ENCODE results near the gene GRID1. TPM values are rescaled to one million over a fixed set of nuclear protein-coding genes. Genes with fewer than 3 reads are reported as not detected.

GRID1 gene
- total RNA-seq, 2 donors from 2014 or later, result 0.27 to 0.85 TPM

- TF ChIP-seq CTCF (IDR thresholded peaks at IDR 0.05), result no peak
- no peak for ATAC-seq (ENCODE audit: insufficient number of reproducible peaks, low FRiP score, low read depth)
- Histone ChIP-seq H3K27me3 (replicated peaks; ENCODE audit: insufficient read depth) (no peaks in the 10 kb centered on the region), H3K4me3 (no peak overlapping the region), H3K9me3 (no peaks in the 10 kb centered on the region), H3K27ac (no peak overlapping the region), H3K4me1 (ENCODE audit: control insufficient read depth in 1 of 2, low read depth in 2 of 2) (no peaks in the 10 kb centered on the region), H3K36me3 (no peaks in the 10 kb centered on the region)
- DNase-seq (ENCODE audit: low spot score), result no peak
Measured at GRCh38 chr10:85976267-85976793, 390.3 kb downstream of the GRID1 start.

GRCh38 chr10:85971494-85971893, 395.1 kb downstream of the GRID1 start:
- Histone ChIP-seq H3K27me3 (replicated peaks; ENCODE audit: insufficient read depth) (no peaks in the 10 kb centered on the region), H3K4me1 (ENCODE audit: control insufficient read depth in 1 of 2, low read depth in 2 of 2) (no peaks in the 10 kb centered on the region), H3K27ac (no peak overlapping the region), H3K4me3 (no peak overlapping the region), H3K36me3 (no peaks in the 10 kb centered on the region), H3K9me3 (no peaks in the 10 kb centered on the region)
- no peak for ATAC-seq (ENCODE audit: insufficient number of reproducible peaks, low FRiP score, low read depth)
- DNase-seq (ENCODE audit: low spot score), result no peak
- no peak for TF ChIP-seq CTCF (IDR thresholded peaks at IDR 0.05)

- no peaks in the 10 kb centered on the region for H3K36me3 ChIP-seq
- TF ChIP-seq CTCF (IDR thresholded peaks at IDR 0.05), result no peak
- no peak overlapping the region for H3K27ac ChIP-seq
- ATAC-seq (ENCODE audit: insufficient number of reproducible peaks, low FRiP score, low read depth), result no peak
- no peak for DNase-seq (ENCODE audit: low spot score)
- H3K9me3 ChIP-seq, result no peaks in the 10 kb centered on the region
- H3K4me3 ChIP-seq, result no peak overlapping the region
- no peaks in the 10 kb centered on the region for H3K27me3 ChIP-seq (replicated peaks; ENCODE audit: insufficient read depth)
- no peaks in the 10 kb centered on the region for H3K4me1 ChIP-seq (ENCODE audit: control insufficient read depth in 1 of 2, low read depth in 2 of 2)
Measured at GRCh38 chr10:85967594-85967993, 399.0 kb downstream of the GRID1 start.

GRCh38 chr10:85961479-85962067, 405.0 kb downstream of the GRID1 start:
- H3K36me3 ChIP-seq, result no peaks in the 10 kb centered on the region
- TF ChIP-seq CTCF (IDR thresholded peaks at IDR 0.05), result no peak
- H3K27me3 ChIP-seq (replicated peaks; ENCODE audit: insufficient read depth), result no peaks in the 10 kb centered on the region
- H3K4me1 ChIP-seq (ENCODE audit: control insufficient read depth in 1 of 2, low read depth in 2 of 2), result no peaks in the 10 kb centered on the region
- ATAC-seq (ENCODE audit: insufficient number of reproducible peaks, low FRiP score, low read depth), result no peak
- no peaks in the 10 kb centered on the region for H3K9me3 ChIP-seq
- no peak for DNase-seq (ENCODE audit: low spot score)
- no peak overlapping the region for H3K4me3 ChIP-seq
- no peak overlapping the region for H3K27ac ChIP-seq

- Histone ChIP-seq H3K27ac (no peak overlapping the region), H3K9me3 (no peaks in the 10 kb centered on the region), H3K27me3 (replicated peaks; ENCODE audit: insufficient read depth) (no peaks in the 10 kb centered on the region), H3K4me3 (no peak overlapping the region), H3K4me1 (ENCODE audit: control insufficient read depth in 1 of 2, low read depth in 2 of 2) (no peaks in the 10 kb centered on the region), H3K36me3 (no peaks in the 10 kb centered on the region)
- DNase-seq (ENCODE audit: low spot score) (no peak), ATAC-seq (ENCODE audit: insufficient number of reproducible peaks, low FRiP score, low read depth) (no peak)
- TF ChIP-seq CTCF (IDR thresholded peaks at IDR 0.05), result no peak
Measured at GRCh38 chr10:85961073-85961472, 405.5 kb downstream of the GRID1 start.
